Measurements from ENCODE around the gene CRACR2B.
A peak's percentile ranks its signal among the peaks of the same experiment; 100 is the strongest.

Gene CRACR2B

DNA sequence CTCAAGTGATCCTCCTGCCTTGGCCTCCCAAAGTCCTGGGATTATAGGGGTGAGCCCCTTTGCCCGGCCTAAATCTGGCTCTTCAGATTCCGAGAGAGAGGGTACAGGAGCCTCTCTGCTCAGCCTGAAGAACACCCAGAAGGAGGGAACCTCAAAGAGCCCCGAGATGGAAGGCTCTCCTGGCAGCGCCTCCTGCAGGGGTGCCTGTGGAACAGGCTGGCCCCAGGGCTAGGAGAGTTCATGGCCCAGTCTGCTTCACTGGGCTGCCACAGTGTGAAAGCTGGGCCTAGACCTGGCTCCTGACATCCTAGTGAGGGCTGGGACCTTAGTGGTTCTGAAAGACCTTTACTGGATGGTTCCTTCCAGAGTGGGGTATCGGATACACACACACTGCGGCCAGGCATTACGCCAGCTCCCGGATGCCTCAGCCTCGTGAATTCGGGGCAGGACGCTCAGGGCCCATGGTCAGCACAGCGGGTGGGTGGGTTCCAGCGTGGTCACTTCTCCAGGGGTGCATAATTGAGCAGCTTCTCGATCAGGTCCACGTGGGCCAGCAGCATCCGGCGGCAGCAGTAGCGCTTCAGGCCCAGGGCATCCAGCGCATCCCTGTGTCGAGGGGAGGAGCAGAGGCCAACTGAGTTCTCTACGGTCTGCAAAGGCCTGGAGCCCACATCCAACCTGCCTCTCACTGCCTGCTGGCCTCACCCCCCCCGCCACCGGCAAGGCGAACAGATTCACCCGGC is 12.3 kb downstream of the CRACR2B start:
- DNase-seq (ENCODE audit: low read depth): no peak

GRCh38 chr11:841981-842369 is 14.3 kb downstream of the CRACR2B start:
- DNase-seq (ENCODE audit: low read depth): no peak

DNA sequence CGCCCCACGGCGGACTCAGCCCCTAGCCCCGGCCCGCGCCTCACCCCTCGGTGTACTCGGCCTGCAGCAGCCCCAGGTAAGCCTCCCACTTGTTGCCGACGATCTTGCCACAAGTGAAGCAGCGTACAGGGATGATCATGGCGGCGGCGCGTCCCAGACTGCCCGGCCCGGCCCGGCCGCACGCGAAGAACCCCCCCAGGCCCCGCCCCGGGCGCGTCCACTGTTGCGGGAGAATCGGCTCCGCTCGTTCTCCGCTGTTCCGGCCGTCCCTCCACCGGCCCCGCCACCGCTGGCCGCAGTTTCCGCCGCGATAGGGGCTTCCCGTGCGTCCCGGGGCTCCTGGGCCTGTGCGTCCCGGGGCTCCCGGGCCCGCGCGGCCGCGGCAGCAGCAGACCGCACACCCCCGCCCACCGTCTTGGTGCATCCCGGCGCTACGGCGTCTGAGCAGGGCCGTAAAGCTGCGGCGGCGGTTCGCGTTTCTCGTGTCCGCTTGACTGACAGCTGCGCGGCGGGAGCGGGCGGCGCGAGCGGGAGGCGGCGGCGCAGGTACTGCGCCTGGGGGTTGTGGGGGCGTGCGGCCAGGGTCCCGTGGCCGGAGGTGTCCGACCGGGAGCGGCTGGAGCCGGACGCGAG is 14.8 kb downstream of the CRACR2B start, which contains the start of the genes POLR2L and TSPAN4:
TSS of gene POLR2L (minus strand) at position 160 of the 633 bp plus-strand sequence. CDS start at position 139, 21 bp downstream.
TSS of gene TSPAN4 (plus strand) at position 483 of the 633 bp plus-strand sequence. CDS start 7,453 bp downstream, outside the sequence.
- peak; percentile 80 for DNase-seq (ENCODE audit: low read depth)

GRCh38 chr11:843086-843734 is 15.5 kb downstream of the CRACR2B start:
- no peak for DNase-seq (ENCODE audit: low read depth)

DNA sequence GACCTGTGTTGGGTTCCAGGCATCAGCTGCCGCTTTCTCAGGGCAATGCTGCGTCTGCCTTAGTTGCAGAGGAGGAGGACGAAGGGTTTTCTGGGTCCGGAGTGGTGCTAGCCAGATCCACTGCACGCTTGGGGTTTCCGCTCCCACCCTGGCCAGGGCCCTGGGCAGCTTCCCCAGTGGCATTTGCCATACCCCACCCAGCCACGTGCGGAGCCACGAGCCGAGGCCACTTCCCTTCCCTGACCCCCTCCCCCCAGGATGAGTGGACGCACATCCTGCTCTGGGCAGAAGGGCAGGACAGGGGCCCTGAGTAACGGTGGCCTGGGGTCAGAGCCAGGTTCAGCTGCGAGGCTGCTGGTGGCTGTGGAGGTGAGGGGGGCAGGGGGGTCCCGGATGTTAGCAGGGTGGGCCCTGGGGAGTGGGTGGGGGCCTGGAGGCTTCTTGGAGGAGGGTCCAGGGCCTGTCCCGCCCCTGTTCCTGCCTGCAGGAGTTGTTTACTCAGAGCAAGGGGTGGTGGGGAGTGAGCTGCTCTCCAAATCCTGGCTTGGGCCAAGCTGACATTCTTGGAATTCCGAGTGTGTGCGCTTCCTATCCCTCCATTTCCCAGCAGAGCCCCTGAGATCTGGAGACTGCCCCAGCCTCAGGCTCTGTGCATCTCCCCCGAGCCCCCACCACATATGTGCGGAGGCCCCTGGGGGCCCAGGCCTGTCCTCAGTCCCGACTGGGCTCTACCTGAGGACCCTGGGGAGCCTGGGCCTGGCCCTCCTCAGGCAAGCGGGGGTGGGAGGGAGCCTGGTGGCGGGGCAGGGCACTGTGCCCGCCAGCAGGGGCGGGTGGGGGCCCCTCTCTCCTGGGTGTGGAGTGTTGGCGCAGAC is 16.3 kb downstream of the CRACR2B start:
- DNase-seq (ENCODE audit: low read depth): no peak

DNA sequence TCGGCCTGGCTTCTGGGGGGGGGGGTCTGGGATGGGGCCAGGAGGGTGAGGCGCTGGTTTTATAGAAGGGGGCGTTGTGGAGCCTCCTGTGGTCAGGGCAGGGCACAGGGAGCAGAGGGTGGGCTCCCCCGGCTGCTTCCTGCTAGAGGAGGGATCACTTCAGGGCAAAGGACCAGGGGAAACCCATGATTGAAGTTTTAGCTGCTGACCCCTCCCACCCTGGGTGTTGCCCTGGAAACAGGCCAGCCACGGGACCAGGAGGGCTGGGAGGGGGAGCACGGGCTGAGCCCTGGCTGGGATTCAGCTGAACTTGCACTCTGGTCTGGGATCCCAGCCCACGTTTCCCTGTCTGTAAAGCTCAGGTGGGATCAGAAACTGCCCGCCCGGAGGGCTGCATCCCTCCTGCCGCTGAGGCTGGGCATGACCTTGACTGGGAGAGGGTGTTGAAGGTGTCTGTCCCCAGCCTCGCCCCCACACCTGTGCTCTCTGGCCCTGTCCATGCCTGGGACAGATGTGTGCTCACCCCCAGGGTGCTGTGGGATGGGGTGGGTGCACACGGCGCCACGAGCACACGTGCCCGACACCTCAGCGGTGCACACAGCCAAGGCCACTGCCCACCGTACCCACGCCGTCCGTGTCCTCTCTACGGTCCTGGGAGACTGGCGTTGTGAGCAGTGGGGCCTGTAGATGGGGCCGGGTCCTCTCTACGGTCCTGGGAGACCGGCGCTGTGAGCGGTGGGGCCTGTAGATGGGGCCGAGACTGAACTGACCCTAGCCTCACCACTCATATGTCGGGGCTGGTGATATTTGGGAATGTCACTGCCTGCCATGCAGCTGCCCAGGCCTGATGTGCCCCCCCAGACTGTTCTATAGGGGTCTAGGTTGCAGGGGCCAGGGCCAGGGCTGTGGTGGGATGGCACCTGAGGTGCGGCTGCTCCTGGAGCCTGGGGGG is 17.2 kb downstream of the CRACR2B start:
- no peak for DNase-seq (ENCODE audit: low read depth)

GRCh38 chr11:845872-846495 is 18.3 kb downstream of the CRACR2B start:
- no peak for DNase-seq (ENCODE audit: low read depth)

- DNase-seq (ENCODE audit: low read depth): no peak
Observed at GRCh38 chr11:846496-847098, 18.9 kb downstream of the CRACR2B start.

GRCh38 chr11:847876-848275 is 20.2 kb downstream of the CRACR2B start:
- DNase-seq (ENCODE audit: low read depth): no peak

DNA sequence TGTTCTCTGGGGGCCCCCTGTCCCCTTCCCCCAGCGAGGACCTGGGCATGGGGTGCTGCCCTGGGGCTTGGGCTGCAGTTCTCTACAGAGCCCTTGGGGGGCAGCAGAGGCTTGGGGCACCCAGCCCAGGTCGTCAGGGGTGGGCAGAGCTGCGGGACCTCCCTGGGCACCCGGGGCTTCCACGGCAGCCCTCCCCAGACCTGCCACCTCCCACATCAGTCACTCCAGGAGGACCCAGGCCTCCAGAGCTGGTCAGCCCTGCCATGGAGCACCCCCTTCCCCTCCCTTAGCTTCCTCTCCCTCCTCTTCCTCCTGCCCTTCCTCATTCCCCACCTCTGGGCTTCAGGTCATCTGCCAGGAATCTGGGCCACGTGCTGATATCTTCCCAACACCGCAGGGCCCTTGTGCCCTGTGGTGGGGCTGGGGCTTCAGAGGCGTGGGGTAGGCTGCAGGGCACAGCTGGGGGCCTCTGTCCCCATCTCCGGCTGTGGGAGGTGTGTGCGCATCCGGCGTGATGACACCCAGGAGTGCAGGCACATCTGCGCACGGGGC is 20.7 kb downstream of the CRACR2B start:
- no peak for DNase-seq (ENCODE audit: low read depth)

DNA sequence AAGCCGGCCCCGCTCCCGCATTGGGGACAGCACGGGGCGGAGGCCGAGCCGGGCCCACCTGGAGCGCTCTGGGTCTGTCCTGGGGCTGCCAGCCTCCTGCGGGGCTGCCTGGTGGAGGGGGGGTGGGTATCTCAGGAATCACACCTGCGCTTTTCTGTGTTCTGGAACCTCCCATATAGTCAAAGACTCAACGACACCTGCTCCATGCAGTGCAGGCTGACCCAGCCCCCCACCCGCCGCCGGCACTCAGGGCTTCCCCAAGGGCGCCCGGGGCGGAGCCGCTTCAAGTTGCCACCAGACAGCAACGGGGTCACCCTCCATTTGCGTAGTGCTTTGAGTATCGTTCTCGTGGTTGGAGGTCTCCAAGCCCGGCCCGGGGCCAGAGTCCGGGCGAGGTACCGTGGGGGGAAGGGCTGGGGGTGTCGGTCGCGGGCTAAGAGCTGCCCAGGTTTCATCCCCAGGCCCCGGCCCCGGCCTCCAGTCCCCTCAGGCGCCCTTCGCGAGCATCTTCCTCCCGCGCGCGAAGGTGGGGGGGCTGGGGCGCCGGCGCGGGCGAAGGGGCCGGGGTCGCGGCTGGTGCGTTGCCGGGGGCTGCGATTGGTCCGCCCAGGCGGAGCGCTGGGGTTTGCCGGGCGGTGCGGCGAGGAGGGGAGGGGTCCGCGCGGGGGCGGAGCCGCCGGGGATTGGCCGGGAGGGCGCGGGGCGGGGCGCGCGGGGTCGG is 21.5 kb downstream of the CRACR2B start:
- DNase-seq (ENCODE audit: low read depth): no peak

DNA sequence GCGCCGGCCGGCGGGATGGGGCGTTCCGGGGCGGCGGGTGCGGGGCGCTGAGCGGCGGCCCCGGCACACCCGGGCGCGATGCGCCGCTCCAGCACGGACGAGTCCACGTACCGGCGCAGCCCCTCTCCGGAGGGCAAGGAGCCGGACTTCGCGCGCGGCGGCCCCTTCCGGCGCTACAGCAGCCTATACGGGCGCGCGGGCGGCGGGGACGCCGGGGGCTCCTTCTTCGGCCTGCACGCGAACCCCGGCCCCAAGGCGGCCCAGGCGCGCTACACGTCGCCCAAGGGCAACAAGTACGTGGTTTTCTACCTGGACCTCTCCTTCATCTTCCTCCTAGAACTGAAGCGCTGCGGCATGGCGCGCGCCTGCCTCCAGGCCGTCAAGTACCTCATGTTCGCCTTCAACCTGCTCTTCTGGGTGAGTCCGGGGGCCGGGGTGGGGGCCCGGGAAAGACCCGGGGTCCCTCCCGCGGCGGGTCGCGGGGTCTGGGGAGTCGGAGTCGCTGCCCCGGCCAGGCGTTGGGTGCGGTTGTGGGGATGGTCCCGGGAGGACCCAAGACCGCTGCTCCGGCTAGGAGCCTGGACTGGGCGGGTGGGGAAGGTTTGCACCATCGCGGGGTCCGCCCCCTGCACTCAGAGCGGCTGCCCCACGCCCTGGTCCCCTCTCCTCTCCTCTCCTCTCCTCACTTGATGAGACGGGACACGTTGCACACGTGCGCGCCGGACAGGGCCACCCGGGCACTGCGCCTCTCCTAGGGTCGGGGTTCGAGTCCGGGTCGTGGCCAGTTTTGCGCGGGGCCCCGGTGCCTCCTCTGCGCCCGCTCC is 22.4 kb downstream of the CRACR2B start:
- no peak for DNase-seq (ENCODE audit: low read depth)

DNA sequence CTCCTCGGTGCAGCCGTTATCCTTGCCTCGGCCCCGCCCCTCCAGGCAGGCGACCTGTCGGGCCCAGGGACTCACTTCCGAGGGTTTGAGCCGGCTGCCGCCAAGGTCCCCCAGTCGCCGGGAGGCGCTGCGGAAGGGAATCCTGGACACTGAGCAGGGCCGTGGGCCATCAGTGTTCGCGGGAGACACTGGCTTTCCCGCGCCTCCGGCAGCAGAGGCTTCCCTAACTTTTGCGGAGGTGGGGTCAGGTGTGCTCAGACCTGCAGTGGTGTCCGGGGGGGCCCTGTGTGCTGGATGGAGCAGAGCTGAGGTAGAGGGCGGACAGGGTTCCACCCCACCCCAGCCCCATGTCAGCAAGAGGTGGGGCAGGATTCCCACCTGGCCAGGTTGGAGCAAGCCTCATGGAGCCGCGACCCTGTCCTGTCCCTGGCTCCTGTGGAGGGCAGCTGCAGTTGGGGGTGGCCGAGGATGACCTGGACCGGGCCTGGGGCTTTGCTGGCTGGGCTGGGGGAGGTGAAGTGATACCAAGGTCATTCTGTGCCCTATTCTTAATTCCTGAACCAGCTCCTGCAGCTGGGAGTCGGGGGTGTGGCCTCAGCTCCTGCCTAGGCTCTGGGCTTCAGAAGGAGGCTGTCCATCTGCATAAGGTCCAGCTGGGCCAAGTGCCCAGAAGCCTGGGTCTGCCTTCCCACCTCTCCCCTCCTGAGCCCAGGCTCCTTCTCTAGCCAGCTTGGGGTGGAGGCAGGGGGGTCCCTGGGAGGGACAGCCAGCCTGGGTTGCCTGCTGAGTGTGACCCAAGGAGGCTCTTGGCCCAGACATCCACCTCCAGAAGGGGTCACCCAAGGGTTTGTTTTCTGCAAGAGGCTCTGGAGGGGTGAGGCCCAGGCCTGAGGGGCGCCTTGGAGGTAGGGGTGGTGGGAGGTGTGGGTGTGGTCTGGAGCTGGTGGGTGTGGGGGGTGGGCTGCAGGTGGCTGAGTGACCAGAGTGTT is 23.4 kb downstream of the CRACR2B start:
- no peak for DNase-seq (ENCODE audit: low read depth)

GRCh38 chr11:852762-853161 is 25.0 kb downstream of the CRACR2B start:
- no peak for DNase-seq (ENCODE audit: low read depth)

- DNase-seq (ENCODE audit: low read depth): no peak
Observed at GRCh38 chr11:853682-854448, 26.1 kb downstream of the CRACR2B start.
